Measurements from ENCODE around the gene HELZ. TPM values are rescaled to one million over a fixed set of nuclear protein-coding genes. Genes with fewer than 3 reads are reported as not detected.
"Not testable (repeated sequence)": the region's sequence is repeated elsewhere in the genome, so short reads cannot be mapped to it uniquely, and the experiment has no call there.

HELZ gene
- polyA plus RNA-seq, 3 donors = 28.2 to 42.9 (median 32.5) TPM

- no peak for DNase-seq
Measured at GRCh38 chr17:67150826-67151225, 94.2 kb downstream of the HELZ start.

GRCh38 chr17:67148352-67148751, 96.6 kb downstream of the HELZ start:
- DNase-seq = no peak

GRCh38 chr17:67145183-67145805, 99.7 kb downstream of the HELZ start:
- no peak for DNase-seq

GRCh38 chr17:67143318-67143717, 101.7 kb downstream of the HELZ start:
- DNase-seq = no peak

- not testable (repeated sequence) for DNase-seq
Measured at GRCh38 chr17:67142030-67142429, 103.0 kb downstream of the HELZ start.

- DNase-seq = no peak
Measured at GRCh38 chr17:67139784-67140665, 105.0 kb downstream of the HELZ start.

- no peak for DNase-seq
Measured at GRCh38 chr17:67139289-67139688, 105.7 kb downstream of the HELZ start.

GRCh38 chr17:67138392-67138791, 106.6 kb downstream of the HELZ start:
- DNase-seq = no peak

- no peak for DNase-seq
Measured at GRCh38 chr17:67137860-67138259, 107.1 kb downstream of the HELZ start.

GRCh38 chr17:67137026-67137370, 108.0 kb downstream of the HELZ start:
- DNase-seq = no peak

GRCh38 chr17:67136191-67137025, 108.6 kb downstream of the HELZ start:
- no peak for DNase-seq

- DNase-seq = no peak
Measured at GRCh38 chr17:67133161-67133560, 111.8 kb downstream of the HELZ start.

GRCh38 chr17:67132366-67132765, 112.6 kb downstream of the HELZ start:
- DNase-seq = no peak

GRCh38 chr17:67130768-67131167, 114.2 kb downstream of the HELZ start:
- no peak for DNase-seq

GRCh38 chr17:67129283-67129682, 115.7 kb downstream of the HELZ start:
- DNase-seq = no peak

GRCh38 chr17:67128700-67129099, 116.3 kb downstream of the HELZ start:
- DNase-seq = no peak

- no peak for DNase-seq
Measured at GRCh38 chr17:67127925-67128324, 117.1 kb downstream of the HELZ start.

- DNase-seq = no peak
Measured at GRCh38 chr17:67126983-67127382, 118.0 kb downstream of the HELZ start.

GRCh38 chr17:67126543-67126942, 118.5 kb downstream of the HELZ start:
- DNase-seq = not testable (repeated sequence)

- no peak for DNase-seq
Measured at GRCh38 chr17:67125924-67126323, 119.1 kb downstream of the HELZ start.

- no peak for DNase-seq
Measured at GRCh38 chr17:67125417-67125816, 119.6 kb downstream of the HELZ start.

- no peak for DNase-seq
Measured at GRCh38 chr17:67124450-67125148, 120.4 kb downstream of the HELZ start.

All from renal pelvis (tissue), 4 donors.